Loucy (cell line): ENCODE data around the gene TM4SF18.

Experiments used
- H2AFZ ChIP-seq: fragments of 200-600 bp; sonication (generic); 2 replicates; pipeline ENCODE4 v1.6.0; 2016; ENCODE audit warnings: antibody characterized with exemption, mild to moderate bottlenecking, low read length, moderate library complexity
- H3F3A ChIP-seq: fragments of 200-600 bp; 2 replicates; pipeline ENCODE4 v1.6.0; 2016; ENCODE audit warnings: antibody characterized with exemption, low read depth, mild to moderate bottlenecking
- H3K27me3 ChIP-seq: fragments of 200-600 bp; sonication (generic); 2 replicates; pipeline ENCODE4 v1.6.1; 2014; ENCODE audit warnings: low read length, mild to moderate bottlenecking; ENCODE audit not compliant: insufficient read depth, poor library complexity, severe bottlenecking
- H3K36me3 ChIP-seq: fragments of 200-600 bp; sonication (generic); 2 replicates; pipeline ENCODE4 v1.6.1; 2016; ENCODE audit warnings: low read length; ENCODE audit not compliant: insufficient read depth
- H3K4me1 ChIP-seq: fragments of 200-600 bp; sonication (generic); 2 replicates; pipeline ENCODE4 v1.5.1; 2014; ENCODE audit warnings: low read length, mild to moderate bottlenecking; ENCODE audit not compliant: insufficient read depth, poor library complexity, severe bottlenecking
- H3K4me2 ChIP-seq: fragments of 200-600 bp; sonication (generic); 2 replicates; pipeline ENCODE4 v1.6.0; 2014; ENCODE audit warnings: antibody characterized with exemption, low read length, low read depth, mild to moderate bottlenecking; ENCODE audit not compliant: poor library complexity, severe bottlenecking
- H3K4me3 ChIP-seq: fragments of 200-600 bp; sonication (generic); 2 replicates; pipeline ENCODE4 v1.5.1; 2014; ENCODE audit warnings: low read length, mild to moderate bottlenecking, mixed read lengths; ENCODE audit not compliant: poor library complexity, severe bottlenecking
- H3K79me2 ChIP-seq: fragments of 200-600 bp; sonication (generic); 2 replicates; pipeline ENCODE4 v1.6.1; 2014; ENCODE audit warnings: low read length; ENCODE audit not compliant: insufficient read depth
- H3K9ac ChIP-seq: fragments of 200-600 bp; sonication (generic); 2 replicates; pipeline ENCODE4 v1.6.0; 2014; ENCODE audit warnings: mild to moderate bottlenecking, low read depth, low read length, moderate library complexity; ENCODE audit not compliant: poor library complexity, severe bottlenecking
- H3K9me2 ChIP-seq: fragments of 200-600 bp; sonication (generic); replicated peaks from 2 replicates; pipeline ENCODE4 v1.6.1; 2016; ENCODE audit warnings: low read depth, low read length, mixed read lengths
- H3K9me3 ChIP-seq: fragments of 200-600 bp; sonication (generic); 2 replicates; pipeline ENCODE4 v1.6.1; 2014; ENCODE audit warnings: mild to moderate bottlenecking, antibody characterized with exemption, low read length, low read depth; ENCODE audit not compliant: insufficient read depth
- H4K20me1 ChIP-seq: fragments of 200-600 bp; sonication (generic); 2 replicates; pipeline ENCODE4 v1.6.0; 2014; ENCODE audit warnings: antibody characterized with exemption, low read length, mild to moderate bottlenecking; ENCODE audit not compliant: insufficient read depth, poor library complexity, severe bottlenecking
- CTCF ChIP-seq: fragments of 200-600 bp; sonication (generic); conservative IDR thresholded peaks from 2 replicates; pipeline ENCODE4 v1.5.1; 2014; ENCODE audit warnings: mild to moderate bottlenecking, antibody characterized with exemption, low read length
- EZH2phosphoT487 ChIP-seq: fragments of 200-600 bp; IDR thresholded peaks from 2 replicates; pipeline ENCODE4 v1.6.1; 2018; ENCODE audit warnings: antibody characterized with exemption, mild to moderate bottlenecking, moderate library complexity, borderline replicate concordance

Gene TM4SF18

GRCh38 chr3:149310796-149311534 is 22.5 kb downstream of the TM4SF18 start:
- TF ChIP-seq CTCF (no peak), EZH2phosphoT487 (no peak)
- H3K27me3 ChIP-seq: no peaks in the 10 kb centered on the region
- no peaks in the 10 kb centered on the region for H3K36me3 ChIP-seq
- no peaks in the 10 kb centered on the region for H4K20me1 ChIP-seq
- H3K9ac ChIP-seq: no peak overlapping the region
- H3K4me2 ChIP-seq: no peak overlapping the region
- H3K9me2 ChIP-seq: no peaks in the 10 kb centered on the region
- H3K79me2 ChIP-seq: no peaks in the 10 kb centered on the region
- H3K9me3 ChIP-seq: no peaks in the 10 kb centered on the region
- no peak overlapping the region for H3K4me3 ChIP-seq
- no peaks in the 10 kb centered on the region for H3F3A ChIP-seq
- H2AFZ ChIP-seq: no peak overlapping the region
- H3K4me1 ChIP-seq: peaks cover 9% of the 10 kb centered on the region

- no peaks in the 10 kb centered on the region for H3K9me2 ChIP-seq
- H3K9me3 ChIP-seq: no peaks in the 10 kb centered on the region
- no peaks in the 10 kb centered on the region for H3F3A ChIP-seq
- no peak for TF ChIP-seq EZH2phosphoT487
- no peak for TF ChIP-seq CTCF
- no peak overlapping the region for H3K9ac ChIP-seq
- H3K4me2 ChIP-seq: no peak overlapping the region
- peaks cover 9% of the 10 kb centered on the region for H3K4me1 ChIP-seq
- H4K20me1 ChIP-seq: no peaks in the 10 kb centered on the region
- H3K4me3 ChIP-seq: no peak overlapping the region
- no peaks in the 10 kb centered on the region for H3K79me2 ChIP-seq
- no peaks in the 10 kb centered on the region for H3K36me3 ChIP-seq
- H3K27me3 ChIP-seq: no peaks in the 10 kb centered on the region
- peak overlapping the region; percentile 48; the same call in 1 of the 2 replicates for H2AFZ ChIP-seq
These were observed 26.0 kb downstream of the TM4SF18 start for GRCh38 chr3:149307435-149307783.

- no peak overlapping the region for H3K4me3 ChIP-seq
- no peak for TF ChIP-seq EZH2phosphoT487
- TF ChIP-seq CTCF: no peak
- no peaks in the 10 kb centered on the region for H4K20me1 ChIP-seq
- H3K36me3 ChIP-seq: no peaks in the 10 kb centered on the region
- peak overlapping the region; percentile 48; the same call in 1 of the 2 replicates for H2AFZ ChIP-seq
- no peaks in the 10 kb centered on the region for H3K9me2 ChIP-seq
- no peaks in the 10 kb centered on the region for H3K27me3 ChIP-seq
- H3K9me3 ChIP-seq: no peaks in the 10 kb centered on the region
- H3K4me1 ChIP-seq: peaks cover 9% of the 10 kb centered on the region
- H3K79me2 ChIP-seq: no peaks in the 10 kb centered on the region
- H3K4me2 ChIP-seq: no peak overlapping the region
- no peaks in the 10 kb centered on the region for H3F3A ChIP-seq
- no peak overlapping the region for H3K9ac ChIP-seq
These were observed 26.5 kb downstream of the TM4SF18 start for GRCh38 chr3:149306751-149307434.
